Measurements from ENCODE around the gene PRPS1.
"Not testable (repeated sequence)": the region's sequence is repeated elsewhere in the genome, so short reads cannot be mapped to it uniquely, and the experiment has no call there.

Gene PRPS1

DNA sequence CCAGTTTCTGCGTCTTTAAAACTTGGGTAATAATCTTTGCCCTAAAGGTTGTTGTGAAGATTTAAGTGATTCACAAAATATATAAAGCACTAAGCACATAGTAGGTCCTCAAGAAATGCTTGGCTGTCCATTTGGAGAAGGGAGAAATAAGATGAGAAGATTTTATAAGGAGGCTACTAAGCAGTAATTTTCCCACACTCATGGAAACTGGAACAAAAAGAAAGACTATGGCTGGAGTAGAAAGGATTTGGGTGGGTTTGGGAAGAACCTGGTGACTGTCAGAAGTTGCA is 47.0 kb downstream of the PRPS1 start:
- no peak for DNase-seq (ENCODE audit: low read depth)

DNA sequence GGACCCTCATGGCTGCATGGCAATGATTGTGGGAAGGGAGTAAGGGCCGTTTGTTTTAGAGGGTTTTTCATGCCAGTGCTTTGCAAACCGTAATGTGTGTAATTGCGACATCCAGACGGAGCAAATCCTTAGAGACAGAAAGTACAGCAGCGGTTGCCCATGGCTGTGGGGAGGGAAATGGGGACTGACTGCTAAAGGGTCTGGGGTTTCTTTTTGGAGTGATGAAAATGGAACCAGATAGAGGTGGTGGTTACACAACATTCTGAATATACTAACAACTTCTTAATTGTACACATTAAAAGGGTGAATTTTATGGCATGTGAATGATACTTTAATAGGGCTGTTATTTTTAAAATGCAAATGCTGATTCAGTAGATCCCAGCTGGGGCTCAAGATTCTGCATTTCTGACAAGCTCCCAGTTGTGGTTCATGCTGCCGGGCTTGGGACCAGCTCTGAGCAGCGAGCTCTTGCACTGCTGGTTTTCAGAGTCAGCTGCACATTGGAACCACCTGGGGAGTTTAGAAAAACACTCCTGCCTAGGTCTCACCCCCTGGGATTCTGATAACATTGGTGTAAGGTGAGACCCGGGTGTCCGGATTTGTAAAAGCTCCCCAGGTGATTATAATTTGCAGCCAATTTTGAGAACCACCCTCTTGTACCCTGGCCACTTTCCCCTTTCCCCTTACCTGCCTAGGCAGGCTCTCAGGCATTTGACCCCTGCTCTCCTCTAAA is 47.7 kb downstream of the PRPS1 start:
- DNase-seq (ENCODE audit: low read depth): peak; percentile 75

DNA sequence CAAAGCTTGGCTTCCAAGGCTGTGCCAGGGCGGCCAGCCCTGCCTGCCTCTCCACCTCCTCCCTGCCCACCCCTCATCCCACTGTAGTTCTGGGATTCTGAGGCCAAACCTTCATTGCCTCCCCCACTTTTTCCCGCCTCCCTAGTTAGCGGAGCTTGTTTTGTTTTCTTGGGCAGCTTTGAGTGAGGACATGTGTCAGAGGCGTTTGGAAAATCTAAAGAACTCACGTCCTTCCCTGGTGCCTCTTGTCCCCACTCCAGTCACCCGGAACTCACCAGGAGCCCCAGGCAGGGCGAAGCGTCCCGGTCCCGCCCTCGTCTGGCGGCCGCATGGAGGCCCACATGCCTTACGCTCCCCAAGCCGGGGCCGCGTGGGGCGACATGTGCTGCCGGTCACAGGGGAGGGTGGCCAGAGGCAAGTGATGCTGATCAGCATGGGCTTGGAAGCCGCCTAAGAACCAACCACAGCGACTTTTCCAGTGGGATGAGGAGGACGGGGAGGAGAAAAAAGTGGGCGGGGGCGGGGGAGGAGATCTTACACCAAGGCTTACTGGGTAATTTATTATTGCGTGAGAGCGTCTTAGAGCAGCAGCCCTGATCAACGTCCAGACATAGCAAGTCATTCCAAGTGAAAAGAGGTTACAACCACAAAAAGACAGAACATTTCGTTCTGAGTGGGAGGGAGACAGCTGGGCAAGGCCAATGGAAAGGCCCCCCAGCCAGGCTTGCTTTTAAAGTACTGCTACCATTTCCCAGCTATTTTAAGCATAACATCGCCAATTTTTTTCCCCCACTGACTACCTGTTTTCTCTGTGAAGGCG is 48.5 kb downstream of the PRPS1 start:
- DNase-seq (ENCODE audit: low read depth): peak; percentile 98

DNA sequence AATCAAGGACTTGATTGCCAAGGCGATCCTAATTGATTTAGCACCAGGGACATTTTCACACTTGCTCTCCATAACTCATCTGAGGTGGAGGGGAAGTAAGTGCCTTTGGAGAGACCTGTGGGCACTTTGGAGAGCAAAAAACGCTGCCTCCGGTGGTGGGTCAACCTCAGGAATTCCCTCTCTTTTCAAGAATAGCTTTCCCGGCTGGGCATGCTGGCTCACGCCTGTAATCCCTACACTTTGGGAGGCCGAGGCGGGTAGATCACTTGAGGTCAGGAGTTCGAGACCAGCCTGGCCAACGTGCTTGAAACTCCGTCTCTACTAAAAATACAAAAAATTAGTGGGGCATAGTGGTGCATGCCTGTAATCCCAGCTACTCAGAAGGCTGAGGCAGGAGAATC is 49.2 kb downstream of the PRPS1 start:
- DNase-seq (ENCODE audit: low read depth): peak; percentile 77

DNA sequence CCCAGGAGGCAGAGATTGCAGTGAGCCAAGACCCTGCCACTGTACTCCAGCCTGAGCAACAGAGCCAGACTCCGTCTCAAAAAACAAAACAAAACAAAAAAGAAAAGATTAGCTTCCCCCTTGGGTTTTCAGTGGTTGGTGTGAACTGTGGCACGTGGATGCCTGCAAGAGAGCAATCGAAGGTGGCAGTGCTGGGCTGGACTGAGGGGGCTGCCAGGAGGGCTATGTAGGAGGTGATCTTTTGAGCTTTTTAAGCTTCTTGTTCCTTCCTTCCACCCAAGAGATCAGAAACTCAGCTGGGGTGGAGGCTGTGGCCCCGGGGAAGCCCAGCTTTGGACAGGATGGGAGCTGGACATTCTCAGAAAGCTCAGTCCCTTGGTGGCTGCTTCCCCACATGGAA is 49.6 kb downstream of the PRPS1 start:
- no peak for DNase-seq (ENCODE audit: low read depth)

DNA sequence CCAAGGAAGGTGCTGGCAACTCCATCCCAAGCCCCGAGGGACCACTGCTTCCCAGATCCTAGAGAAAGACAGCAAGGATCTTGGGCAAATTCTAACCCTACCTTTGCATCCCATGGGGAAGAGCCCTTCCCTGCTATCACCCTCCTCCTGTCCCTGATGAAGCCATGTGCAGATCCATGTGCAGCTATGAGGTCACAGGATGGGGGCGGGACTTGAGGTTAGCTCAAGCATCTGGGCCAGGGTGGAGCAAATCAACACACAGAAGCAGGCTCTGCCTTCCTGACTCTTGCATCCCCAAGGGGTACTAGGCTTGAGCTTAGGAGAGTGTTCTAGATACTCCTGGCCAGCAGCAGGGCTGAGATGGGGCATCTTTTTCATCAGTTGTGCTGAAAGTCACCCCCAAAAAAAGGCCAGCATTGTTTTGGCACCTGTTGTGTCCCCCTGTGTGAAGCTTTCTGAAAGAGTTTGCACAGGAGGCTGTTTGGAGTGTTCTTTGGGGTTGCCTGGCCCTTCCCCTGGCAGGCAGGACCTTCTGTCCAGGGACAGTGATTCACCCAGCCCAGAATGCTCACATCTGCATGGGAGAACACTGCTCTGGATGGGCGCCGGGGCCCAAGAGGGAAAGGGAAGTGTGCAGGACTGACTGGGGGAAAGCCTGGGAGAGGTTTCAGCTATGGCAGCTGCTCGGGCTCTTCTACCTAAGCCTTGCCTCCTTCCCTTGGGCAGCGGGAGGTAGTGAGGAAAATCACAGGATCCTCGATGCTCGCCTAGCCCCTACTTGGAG is 50.8 kb downstream of the PRPS1 start:
- peak; percentile 91 for DNase-seq (ENCODE audit: low read depth)

DNA sequence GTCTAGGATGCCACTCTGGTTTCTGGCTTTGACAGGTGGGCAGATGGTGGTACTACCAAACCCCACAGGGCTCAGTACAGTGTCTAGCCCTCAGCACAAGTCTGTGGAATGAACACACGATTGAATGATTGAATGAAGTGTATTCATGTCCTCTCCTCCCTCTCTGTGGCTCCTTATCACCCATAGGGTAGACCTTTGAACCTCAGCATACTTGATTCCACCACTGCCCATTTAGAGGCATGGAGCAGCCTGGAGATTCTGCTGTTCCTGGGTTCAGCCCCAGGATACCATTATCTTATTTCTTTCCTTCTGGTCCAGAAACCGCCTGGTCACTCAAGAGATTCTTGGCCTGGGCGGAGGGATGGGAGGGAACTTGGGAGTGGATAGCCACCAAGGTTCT is 53.9 kb downstream of the PRPS1 start:
- no peak for DNase-seq (ENCODE audit: low read depth)

DNA sequence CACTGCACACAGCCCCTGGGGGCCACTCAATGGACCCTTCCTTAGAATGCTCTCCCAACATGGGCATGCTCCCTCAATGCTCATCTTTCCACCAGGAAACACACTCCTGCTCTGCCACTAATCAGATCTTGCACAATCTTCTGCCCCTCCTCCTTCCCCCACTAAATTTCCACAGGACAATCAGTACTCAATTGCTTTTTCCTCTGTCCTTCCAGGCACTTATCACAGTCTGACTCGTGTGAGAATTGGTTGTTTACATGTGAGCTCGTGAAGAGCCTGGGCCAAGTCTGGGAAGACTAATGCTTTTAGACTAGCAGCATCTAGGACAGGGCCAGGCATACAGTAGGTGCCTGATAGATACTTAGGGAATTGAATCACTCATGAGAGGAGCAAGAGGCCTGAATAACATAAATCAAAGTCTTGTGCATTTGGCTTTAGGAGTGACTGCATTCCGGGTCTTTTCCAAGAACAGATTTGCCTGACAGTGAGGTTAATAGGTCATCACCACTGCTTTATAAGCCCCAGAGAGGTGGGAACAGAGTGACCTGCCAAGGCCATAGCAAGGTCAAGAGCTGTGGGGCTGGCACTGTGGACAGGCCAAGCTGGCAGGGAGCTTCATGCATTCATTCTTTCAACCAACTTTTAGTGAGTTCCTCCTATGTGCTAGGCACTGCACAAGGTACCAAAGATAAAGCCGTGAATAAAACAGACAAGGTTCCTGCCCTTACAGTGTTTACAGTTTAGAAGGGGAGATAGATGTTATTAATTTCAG is 55.0 kb downstream of the PRPS1 start:
- DNase-seq (ENCODE audit: low read depth): peak; percentile 89

DNA sequence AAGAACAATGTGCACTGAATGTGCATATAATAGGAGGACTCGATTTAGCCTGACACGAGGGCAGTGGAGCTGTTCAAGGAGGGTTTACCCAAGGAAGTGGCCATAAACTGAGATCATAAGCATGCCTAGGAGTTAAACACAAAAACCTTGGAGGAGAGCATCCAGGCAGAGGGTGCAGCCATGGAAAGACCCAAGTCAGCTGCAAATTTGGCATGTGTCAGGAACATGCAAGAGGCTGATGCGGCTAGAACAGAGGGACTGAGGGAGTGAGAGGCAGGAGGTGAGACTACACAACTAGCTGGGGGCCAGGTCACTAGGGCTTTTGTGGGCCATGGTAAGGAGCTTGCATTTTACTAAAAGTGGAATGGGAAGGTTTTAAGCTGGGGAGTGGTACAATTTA is 55.6 kb downstream of the PRPS1 start:
- DNase-seq (ENCODE audit: low read depth): no peak

DNA sequence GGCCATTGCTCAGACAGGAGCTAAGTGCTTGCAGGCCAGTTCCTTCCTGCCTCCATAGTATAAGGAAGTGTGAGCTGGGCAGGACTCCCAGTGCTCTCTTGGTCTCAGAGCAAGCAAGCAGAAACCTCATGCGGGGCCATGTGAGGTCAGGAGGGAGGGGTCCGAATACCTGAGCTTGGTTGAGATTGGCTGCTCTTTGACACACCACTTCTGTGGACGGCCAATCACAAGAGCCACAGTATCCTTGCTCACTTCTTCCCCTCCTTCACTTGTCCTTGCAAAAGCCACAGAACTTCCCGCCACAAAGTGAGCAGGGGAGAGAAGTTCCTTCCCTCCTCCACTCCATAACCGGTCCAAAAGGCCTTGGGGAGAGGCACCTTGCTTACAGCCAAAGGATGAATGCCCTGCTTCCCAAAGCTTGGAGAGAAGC is 56.7 kb downstream of the PRPS1 start:
- DNase-seq (ENCODE audit: low read depth): peak; percentile 93

DNA sequence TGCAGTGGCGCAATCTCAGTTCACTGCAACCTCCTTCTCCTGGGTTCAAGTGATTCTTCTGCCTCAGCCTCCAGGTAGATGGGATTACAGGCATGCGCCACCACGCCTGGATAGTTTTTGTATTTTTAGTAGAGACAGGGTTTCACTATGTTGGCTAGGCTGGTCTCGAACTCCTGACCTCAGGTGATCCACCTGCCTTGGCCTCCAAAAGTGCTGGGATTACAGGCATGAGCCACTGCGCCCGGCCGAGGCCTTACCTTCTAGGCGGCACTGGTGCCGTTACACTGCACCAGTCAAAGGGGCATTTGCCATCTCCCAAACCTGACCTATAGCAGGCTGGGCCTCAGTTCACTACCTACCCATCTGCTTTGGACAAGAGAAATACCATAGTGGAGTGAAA is 57.3 kb downstream of the PRPS1 start:
- not testable (repeated sequence) for DNase-seq (ENCODE audit: low read depth)

DNA sequence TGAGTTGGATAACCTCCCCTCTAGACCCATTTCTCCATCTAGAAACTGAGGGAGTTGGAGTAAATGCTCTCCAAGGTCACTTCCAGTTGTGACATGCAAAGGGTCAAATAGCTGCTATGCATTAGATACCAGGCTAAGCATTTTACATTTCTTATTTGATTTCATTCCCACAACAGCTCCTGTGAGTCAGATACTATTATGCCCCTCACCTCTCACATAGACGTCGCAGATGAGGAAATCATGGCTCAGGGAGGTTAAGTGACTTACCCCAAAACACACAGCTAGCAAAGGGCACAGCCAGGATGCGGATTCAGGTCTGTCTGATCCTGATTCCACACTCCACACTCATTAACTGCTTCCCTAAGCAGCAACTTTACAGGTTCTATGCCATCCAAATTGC is 57.7 kb downstream of the PRPS1 start:
- DNase-seq (ENCODE audit: low read depth): peak; percentile 42

DNA sequence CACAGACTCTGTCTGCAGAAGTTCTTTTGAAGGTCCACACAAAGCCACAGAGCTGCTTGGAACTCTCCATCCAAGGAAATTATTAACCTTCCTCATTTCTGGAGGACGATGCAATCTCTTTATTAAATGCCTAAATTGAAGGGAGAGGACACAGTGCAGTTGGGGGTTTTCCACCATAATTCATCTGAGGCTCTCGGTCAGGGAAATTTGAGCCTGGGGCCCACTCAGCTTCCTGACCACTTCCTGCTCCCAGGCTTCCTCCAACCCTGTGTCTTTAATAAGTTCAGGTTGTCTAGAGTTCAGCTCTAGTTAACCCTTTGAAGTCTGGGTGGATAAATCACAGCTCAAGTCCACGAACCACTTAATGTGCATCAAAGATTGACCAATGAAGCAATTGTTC is 58.5 kb downstream of the PRPS1 start:
- DNase-seq (ENCODE audit: low read depth): no peak

DNA sequence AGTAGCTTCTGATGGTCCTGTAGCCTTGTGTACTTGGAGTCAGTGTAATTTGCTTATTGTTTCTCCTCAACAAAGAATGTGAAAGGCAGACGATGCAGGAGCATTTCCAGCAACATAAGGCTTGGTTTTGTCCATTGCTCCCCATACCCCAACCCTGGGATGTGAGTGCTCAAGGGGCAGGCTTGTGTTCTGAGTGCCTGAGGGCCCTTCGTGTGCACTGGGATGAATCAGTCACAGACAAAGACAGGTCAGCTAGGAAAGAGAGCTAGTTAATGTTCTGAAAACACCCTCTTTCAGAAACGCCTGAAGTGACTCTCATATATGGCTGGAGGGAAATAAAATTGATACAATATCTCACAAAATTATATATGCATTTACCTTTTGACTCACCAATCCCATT is 59.1 kb downstream of the PRPS1 start:
- DNase-seq (ENCODE audit: low read depth): no peak

DNA sequence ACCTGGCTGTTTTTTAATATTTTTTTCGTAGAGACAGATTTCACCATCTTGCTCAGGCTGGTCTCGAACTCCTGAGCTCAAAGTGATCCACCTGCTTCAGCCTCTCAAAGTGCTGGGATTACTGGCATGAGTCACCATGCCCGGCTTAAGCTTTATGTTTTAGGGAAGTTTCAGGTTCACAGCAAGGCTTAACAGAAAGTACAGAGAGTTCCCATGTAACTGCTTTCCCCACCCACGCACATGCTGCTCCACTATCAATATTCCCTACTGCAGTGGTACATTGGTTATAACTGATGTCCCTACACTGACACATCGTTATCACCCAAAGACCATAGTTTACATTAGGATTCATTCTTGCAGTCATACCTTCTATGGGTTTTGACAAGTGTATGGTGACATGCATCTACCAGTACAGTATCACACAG is 62.7 kb downstream of the PRPS1 start:
- DNase-seq (ENCODE audit: low read depth): peak; percentile 80

DNA sequence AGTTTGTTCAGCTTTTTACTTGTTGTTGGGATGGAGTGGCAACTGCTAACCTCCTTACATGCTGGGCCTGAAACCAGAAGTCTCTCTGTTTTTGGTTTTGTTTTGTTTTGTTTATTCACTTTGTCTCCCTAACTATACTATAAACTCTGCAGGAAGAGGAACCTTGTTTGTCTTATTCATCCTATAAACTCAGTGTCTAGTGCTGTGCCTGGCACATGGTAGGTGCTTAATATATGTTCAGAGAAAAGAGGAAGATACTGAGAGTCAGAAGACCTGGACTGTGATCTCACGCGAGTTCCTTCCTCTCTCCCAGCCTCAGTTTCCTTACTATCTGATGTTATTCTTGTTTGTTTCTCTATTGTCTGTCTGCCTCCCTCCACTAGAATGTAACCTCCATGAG is 71.3 kb downstream of the PRPS1 start:
- DNase-seq (ENCODE audit: low read depth): no peak

DNA sequence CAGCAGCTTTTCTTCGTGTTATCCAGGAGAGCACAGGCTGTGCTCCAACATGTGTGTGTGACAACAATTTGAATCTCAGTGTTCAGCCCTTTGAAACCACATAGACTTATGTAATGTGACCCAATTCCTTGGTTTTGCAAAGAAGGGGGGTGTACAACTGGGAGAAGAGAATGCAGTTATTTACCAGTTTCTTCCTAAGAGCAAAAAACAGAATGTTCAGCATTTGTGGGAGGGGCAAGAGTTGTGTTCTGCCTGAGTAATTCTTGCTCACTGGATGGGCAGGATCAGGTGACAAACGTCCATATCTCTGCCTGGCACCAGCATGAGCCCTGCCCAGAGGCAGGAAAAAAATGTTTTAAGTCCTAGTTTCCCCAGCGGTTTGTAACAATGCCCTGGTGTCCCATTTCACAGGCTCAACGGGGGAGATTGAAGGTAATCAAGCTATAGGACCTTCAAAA is 72.0 kb downstream of the PRPS1 start:
- peak; percentile 98 for DNase-seq (ENCODE audit: low read depth)
